ENCODE results near the gene MRPL50.
A peak's percentile ranks its signal among the peaks of the same experiment; 100 is the strongest.

Gene MRPL50

DNA sequence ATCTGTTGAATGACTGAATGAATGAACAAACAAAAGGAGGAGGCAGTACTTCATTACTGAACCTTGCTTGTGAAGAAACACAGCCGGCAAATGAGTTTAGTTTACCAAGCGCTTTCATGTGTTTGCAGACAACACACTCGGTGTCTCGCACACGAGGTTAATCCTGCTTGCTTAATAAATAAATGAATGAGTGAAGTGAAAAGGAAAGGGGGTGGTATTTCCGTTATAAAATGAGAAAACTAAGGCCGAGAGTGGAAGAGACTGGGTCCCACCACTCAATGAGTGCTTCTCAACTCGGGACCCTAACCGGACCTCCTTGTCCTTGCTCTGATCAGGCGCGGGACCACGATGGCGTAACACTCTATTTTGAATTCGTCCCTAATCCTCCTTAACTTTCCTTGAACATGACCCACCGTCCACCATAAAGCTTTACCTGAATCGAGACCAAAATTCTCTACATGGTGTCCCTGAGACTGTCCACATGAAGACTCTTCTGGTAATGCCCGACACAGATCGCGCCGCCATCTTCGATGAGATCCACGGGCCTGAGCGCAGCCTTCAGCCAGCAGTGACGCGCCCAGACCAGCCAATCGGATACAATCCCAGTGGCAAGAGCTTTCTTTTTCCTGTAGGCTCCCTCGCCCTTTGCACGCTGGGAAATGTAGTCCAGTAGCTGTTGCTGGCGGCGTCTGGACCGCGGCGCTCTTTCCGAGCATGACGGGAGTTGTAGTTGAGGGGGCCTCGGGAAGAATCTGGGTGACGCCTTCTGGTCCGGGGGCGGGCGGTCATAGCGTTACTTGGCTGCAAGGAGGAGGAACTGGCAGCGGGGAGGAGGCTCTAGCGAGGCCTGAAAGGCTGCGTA is at the start of gene MRPL50, which contains the start of gene ZNF189:
MRPL50 (minus strand) TSS at position 551 of the 862 bp plus-strand sequence; CDS start at position 525, 26 bp downstream.
ZNF189 (plus strand) TSS at position 784 of the 862 bp plus-strand sequence. CDS start 306 bp downstream, outside the sequence.
- DNase-seq, result peak; percentile 97

DNA sequence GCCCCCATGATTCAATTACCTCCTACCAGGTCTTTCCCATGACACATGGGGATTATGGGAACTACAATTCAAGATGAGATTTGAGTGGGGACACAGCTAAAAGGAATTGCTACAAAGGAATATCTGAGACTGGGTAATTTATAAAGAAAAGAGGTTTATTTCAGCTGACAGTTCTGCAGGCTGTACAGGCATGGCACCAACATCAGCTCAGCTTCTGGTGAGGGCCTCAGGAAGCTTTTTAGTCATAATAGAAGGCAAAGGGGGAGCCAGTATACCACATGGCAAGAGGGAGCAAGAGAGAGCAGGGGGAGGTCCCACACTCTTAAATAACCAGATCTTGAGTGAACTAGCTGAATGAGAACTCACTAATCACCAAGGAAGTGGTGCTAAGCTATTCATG is 48.3 kb upstream of the MRPL50 start:
- no peak for DNase-seq

DNA sequence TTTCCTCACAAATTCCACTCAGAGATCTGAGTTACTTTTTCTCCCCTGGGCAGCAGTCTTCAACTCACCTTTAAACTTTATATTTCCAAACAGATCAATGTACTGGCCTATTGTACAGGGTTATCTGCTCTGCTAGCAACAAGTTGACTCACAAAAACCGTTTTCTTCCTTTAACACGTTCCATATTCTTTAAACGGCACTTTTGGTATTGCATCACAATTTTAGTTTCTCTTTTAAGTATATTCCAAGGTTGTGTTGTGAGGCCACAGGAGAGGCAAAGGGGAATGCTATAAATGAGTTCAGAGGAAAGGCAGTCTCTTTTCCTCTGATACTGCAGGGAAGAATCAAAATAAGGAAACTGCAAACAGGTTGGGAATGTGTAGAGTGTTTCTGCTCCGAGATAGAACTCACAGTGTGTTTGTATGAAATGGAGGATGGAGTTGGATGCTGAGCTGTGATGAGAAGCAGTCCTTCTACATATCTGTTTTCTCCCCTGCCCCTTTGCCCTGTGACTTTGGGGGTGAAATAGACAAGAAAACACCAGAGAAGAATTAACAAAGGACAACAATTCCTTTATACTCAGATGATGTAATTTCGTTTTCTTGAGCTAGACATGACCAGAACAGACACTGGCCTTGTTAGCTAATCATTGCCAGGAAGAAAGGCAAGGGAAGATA is 47.1 kb upstream of the MRPL50 start:
- no peak for DNase-seq

DNA sequence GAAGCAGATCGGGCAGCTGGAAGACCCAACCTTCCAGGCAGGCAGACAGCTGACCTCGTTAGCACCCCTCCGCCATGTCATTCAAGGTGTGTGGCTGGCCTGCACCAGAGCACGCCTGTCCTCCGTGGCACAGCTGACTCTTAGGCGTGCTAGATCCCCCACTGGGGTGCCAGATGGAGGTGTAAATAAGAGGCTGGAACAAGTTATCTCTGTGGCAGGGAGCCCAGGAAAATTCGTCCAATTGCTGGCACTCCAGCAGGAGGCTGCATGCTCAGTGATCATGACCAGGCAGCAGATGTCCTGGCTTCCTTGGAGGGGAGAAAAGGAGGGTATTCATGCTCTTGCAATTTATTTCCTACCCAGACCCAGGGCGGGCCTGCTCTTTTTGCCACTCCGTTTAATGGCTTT is 45.0 kb upstream of the MRPL50 start:
- peak; percentile 87 for DNase-seq

DNA sequence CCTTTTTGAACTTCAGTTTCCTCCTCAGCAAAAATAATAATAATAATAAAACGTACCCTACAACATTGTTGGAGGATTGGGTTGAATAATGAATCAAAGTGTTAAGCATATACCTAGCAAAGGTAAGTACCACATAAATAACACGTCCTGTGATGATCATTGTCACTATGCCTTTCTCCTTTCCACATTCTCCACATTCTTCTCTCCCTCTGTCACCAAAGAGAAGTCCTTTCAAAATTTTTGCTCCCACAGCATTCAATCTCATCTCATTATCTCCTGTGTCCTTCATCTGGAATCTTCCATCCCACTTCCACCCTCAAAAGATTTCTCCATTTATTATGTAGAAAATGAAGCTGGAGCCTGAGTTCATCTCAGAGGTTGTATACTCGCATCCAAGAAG is 44.3 kb upstream of the MRPL50 start:
- DNase-seq, result no peak

DNA sequence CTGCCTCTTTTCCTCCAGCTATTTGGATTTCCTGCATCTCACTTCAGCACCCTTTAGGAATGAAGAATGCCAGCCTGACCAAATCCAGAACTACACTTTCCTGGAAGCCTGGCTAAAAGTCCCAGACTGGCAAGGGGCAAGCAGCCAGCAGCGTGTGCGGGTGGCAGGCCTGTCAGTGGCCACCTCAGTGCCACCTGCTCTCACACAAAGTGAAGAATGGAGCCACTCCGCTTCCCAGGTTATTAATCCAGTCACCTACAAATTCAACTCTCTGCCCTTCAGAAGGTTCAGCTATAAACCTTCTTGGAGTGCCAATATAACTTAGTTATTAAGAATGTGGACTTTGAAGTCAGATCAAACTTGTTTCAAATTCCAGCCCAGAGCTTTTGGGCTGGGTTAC is 43.9 kb upstream of the MRPL50 start:
- no peak for DNase-seq

DNA sequence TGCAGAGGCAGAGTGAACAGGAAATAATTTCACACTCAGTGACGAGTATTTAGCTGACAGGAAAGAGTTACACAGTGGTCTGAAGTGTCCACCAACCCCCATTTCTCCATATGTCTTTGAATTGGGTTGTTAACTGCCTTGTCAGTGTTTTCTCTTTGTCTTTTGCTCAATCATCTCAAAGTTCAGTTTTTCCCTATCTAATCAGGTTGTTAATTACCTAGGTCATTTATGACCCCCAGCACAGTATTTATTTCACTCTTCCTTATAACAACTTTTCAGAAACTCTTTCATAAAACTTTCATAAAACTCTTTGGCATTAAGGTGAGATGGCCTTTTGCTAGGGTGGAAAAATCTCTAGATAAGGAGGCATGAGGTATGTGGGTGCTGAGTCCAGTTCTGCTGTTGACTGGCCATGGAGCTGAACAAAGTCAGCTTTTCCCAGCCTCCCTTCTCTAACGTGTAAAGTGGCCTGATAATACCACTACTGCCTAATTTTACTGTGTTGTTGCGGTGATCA is 42.4 kb upstream of the MRPL50 start:
- DNase-seq, result no peak

DNA sequence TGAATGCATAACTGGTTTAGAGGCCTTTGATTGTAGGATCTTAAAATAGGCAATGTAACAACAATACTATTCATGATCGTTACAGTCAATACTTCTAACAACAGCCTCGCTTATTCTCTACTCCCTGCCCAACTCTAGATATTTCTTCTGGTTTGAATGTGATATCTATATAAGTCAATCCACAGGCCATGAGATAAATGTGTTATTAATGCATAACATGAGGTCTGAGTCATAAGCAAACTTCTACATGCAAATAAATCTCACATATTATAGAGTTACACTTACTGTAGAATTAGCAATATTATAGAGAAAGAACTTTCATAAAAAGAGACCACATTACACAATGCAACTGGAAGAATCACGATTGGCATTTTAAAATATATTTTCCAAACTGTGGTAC is 40.1 kb upstream of the MRPL50 start:
- DNase-seq, result no peak

DNA sequence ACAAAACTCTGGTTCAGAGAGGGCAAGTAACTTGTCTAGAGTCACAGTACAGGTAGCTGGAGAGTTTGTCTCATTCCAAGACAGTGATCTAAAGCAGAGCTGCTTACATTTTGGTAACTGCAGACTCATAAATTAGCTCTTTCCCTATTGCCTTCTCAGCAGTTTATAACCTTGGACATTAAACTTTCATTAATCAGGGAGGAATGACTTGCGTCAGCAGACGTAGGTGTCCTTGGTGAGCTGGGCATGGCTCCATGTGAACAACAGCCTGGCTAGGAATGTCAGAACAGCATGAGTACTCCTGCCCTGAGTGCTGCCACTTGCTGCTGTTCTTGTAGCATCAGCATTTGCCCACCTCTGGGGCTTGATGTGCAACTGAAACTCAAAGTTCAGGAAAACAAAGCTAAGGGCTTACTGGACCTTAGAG is 39.4 kb upstream of the MRPL50 start:
- DNase-seq, result no peak

DNA sequence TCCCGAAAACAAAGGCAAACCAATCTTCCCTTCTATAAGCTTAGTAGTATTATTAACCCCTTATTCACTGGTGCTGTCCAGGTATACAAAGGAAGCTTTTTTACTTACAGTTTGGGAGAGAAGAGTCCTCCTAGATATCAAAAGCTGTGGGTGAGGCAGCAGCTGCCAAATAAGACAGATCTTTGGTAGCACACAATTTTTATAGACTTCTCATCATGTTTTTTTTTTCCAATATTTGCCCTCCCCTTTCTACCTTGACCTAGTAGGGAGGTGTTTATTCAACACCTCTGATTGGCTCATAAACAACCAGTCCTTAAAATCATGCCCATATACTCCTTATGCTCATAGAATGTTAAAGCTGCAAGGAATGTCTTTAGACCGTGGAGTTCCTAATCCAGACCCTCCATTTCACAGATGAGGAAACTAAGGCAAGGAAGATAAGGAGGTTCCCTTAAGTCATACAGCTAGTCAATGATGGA is 37.2 kb upstream of the MRPL50 start, which contains the start of gene ALDOB:
ALDOB (minus strand) TSS at position 174 of the 479 bp plus-strand sequence. CDS start 4,887 bp downstream, outside the sequence.
- no peak for DNase-seq

DNA sequence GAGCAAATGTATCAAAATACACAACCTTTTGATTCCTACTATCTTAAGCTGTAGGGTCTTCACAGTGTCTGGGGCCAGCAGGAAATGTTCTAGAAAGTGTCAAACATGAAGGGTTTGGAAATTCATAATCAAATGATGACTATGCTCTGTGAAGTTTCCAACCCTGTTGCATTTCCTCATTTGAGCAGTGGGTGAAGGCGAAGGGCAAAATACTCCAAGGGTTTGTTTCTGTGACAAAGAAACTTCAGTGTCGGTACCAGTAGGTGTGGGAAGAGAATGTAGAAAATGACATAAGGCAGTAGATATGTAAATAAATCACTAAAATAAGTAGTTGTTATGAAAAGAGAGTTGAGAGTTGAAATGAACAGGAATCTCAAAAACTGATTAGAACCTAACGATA is 36.6 kb upstream of the MRPL50 start:
- no peak for DNase-seq

DNA sequence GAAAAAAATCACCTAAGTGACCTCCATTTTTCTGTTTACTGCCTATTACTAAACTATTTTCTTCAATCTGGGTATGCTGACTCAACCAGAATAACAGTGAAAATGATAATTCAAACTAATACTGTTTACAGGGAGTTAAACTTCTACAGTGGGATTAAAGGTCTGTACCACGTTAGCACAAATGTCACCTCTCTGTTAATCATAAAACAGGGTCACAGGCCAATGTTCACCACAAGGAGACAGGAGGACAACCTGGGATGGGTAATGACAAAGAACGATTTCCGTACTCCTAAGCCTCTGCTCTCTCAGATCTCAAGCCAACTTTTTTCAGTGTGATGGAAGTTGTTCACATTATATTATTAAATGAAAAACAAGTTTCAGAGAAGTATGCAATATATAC is 34.8 kb upstream of the MRPL50 start:
- DNase-seq, result no peak

DNA sequence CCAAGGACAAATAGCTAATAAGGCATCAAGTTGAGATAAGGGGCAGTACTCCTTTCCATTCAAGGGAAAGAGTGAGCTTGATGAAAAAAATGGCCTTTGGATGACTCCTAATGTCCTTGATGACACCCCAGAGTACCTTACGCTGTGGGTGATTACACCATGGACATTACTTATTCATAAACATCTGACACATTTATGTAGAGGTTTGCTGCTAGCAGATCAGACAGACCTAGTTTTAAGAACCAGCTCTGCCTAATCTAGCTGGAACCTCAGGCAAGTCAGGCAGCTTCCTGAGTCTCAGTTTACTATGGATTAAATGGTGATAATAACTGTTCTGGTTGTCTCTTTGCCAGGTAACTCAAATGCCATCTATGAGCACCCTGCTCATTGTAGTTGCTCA is 34.3 kb upstream of the MRPL50 start:
- DNase-seq, result no peak

DNA sequence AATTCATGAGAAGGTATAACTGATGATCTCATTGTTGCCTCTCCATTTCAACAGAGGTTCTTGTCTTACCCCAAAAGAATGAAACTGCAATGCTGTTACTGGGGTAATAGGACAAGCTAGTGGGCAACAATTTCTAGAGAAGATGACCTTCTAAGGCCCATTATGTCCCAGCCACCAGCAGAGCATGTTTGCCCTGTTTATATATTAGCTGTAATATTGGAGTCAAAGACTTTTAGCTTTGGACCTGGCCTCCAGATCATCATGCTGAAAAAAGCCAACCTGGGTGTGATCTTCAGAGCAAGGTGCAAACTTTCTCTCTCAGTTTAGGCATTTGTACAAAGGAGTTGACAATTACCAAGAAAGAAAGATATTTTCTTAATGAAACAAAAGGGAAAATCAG is 33.8 kb upstream of the MRPL50 start:
- no peak for DNase-seq

DNA sequence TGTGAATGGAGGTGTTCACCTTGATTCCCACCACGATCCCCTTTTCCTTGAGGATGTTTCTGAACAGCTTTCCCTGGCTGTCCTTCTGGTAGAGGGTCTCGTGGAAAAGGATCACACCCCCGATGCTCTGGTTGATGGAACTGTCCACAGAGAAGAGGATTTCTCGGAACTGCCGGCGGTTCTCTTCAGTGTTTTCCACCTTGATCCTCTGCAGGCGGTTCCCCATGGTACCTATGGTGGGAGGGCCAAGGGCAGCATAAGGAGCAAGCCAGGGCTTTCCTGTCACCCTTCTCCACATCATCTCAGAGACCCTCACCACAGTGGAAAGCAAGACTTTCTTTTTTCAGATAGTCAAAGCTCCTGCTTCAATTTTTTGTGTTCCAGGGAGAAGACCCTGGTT is 31.3 kb upstream of the MRPL50 start:
- no peak for DNase-seq

DNA sequence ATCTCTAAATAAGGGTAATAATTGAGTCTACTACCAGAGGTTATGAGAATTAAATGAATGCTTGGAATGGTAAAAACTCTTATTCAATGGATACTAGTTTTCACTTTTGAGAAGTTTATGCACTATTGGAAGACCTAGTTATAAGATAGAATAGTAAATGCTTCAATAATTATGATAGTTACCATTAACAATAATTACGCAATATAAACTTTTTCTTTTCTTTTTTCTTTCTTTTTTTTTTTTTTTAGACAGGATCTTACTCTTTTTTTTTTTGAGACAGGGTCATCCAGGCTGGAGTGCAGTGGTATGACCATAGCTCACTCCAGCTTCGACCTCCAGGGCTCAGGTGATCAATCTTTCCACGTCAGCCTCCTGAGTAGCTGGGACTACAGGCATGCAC is 30.5 kb upstream of the MRPL50 start:
- no peak for DNase-seq

DNA sequence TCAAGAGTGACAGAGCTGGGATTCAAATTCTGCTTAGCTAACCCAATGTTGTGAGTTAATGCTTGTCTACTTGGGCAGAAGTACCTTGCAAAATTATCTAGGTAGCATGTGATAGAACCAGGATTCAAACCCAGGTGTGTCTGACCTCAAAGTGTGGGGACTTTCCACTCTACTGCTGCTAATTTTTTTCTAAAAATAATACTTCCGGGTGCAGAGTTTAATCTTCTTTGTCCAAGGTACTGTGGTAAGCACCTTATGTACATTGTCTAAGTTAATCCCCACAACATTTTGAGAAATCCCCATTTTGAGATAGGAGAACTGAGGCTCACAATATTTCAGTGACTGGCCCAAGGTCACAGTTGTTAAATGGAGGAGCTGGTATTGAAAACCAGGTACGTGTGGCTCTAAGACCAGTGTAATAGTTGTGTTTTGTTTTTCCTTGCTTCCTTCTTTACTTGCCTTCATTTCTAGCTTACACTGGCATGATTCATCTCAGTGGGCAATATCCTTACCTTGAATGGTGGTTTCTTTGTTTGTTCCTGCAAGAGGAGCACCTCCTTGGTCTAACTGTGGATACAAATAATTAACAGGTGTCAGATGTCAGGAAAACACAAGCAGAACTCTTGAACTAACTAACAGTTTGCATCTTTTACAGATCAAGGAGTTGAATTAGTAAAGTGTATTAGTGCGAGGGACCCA is 29.7 kb upstream of the MRPL50 start:
- no peak for DNase-seq

DNA sequence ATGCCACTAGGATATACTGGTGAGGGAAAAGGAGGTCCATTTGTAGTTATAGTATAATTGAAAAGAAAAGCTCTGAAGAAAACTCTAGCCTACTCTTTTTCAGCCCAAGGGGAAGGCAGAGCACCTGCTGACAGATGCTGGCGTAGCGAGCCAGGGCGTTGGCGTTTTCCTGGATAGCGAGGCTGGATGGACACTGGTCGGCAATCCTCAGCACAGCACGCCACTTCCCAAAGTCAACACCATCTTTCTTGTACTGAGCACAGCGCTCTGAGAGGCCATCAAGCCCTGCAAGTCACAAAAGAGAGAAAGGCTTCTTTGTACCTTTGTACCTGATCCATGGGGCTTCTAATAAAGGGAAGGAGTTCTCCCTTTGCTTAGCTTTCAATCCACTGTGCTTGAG is 28.9 kb upstream of the MRPL50 start:
- DNase-seq, result no peak

DNA sequence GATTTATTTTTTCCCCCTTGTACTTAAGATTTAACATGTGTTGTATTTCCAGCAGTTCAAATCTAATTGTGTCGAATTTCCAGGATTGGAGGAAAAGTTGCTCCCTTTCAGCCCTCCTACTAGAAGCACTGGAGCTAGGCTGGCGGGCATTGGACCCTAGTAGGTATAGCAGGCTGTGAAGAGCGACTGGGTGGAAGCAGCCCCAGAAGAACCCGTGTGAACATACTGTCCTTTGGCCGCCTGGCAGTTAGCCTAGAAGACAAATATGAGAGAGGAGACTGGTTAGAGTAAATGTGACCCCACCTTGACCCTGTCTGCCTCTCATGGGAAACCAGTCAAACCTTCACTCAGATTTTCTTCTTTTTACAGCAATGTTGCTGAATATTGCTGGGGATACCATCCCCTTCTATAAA is 23.2 kb upstream of the MRPL50 start:
- no peak for DNase-seq

DNA sequence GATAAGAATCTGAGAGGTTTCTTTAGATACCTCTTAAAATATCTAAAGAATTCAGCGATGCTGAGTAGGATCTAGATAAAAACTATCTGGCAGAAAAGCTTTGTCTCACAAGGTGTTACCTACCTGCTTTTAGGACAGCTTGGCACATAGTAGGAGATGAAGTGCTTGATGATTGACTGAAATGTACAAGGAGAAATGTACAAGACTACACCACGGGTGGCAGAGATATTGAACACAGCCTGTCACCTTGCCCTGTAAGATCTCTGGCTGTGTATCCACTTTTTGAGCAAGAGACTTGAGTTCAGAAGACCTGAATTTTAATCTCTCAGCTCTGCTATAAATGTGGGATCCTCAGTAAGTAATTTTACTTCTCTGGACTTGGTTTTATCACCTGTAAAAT is 21.4 kb upstream of the MRPL50 start:
- DNase-seq, result no peak

DNA sequence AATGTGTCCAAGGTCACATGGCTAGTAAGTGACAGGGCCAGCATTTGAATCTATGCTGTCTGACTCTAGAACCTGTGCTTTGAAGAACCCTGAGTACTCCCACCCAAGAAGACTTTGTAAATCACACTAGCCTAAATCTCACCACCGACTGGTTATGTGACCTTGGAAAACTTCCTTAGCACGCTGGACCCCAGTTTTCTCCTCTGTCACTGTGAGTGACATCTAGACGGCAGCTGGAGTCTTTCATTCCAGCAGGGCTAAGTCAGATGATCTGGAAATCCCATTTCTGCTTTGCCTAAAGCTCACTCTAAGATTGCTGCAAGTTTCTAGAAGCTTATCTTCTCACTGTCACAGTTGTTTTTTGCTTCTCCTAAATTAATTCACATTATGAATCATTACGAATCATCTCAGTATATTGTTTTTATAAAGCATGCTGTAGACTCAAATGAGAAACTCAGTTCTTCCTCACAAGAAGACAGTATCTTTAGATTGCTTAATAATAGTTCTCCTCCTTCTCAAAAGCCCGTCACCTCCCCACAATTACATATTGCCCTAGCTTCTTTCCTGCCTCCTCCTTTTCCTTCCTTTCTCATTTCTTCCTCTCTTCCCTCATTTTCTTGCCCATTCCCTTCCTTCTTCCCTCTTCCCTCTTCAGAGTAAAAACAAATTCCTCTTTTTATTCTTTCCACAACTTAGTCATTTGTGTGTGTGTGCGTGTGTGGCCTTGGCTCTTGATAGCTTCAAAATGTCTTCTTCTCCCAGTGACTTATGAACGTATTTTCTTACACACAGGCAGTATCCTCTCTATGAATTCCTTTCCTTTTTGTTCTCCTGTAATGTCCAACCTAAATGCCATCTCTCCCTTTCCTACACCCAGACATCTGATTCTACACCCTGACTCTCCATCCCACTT is 20.4 kb upstream of the MRPL50 start:
- no peak for DNase-seq

DNA sequence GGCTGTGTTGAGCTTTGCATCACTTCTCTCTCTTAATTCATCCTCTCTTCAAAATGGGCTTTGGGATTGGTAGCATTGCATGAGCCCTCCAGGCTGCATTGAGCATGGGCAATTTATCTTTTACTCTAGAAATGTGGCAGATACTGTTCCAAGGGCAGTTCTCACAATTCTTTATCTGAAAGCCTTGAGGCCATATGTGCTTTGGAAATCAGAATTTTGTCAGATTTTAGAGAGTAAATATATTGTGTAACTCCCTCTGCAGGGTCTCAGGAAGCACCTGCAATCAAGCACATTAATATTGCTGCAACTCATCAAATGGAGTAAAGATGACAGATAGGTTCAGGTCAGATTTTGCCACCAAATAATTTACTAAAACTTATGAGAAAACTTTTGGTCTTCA is 19.6 kb upstream of the MRPL50 start:
- DNase-seq, result no peak

Measured in COR-L47 (cell line).